HG03378 (cell line): ENCODE measurements around the gene ZMYM3.
A peak's percentile ranks its signal among the peaks of the same experiment; 100 is the strongest.
"Not testable (repeated sequence)": the region's sequence is repeated elsewhere in the genome, so short reads cannot be mapped to it uniquely, and the experiment has no call there.

Source experiments
- ATAC-seq: cut with Tn5 transposase; IDR thresholded peaks from one replicate; pipeline ENCODE4 v1.9.1; 2021; ENCODE audit warnings: mild to moderate bottlenecking, moderate library complexity; ENCODE audit not compliant: unreplicated experiment

The ZMYM3 gene

DNA sequence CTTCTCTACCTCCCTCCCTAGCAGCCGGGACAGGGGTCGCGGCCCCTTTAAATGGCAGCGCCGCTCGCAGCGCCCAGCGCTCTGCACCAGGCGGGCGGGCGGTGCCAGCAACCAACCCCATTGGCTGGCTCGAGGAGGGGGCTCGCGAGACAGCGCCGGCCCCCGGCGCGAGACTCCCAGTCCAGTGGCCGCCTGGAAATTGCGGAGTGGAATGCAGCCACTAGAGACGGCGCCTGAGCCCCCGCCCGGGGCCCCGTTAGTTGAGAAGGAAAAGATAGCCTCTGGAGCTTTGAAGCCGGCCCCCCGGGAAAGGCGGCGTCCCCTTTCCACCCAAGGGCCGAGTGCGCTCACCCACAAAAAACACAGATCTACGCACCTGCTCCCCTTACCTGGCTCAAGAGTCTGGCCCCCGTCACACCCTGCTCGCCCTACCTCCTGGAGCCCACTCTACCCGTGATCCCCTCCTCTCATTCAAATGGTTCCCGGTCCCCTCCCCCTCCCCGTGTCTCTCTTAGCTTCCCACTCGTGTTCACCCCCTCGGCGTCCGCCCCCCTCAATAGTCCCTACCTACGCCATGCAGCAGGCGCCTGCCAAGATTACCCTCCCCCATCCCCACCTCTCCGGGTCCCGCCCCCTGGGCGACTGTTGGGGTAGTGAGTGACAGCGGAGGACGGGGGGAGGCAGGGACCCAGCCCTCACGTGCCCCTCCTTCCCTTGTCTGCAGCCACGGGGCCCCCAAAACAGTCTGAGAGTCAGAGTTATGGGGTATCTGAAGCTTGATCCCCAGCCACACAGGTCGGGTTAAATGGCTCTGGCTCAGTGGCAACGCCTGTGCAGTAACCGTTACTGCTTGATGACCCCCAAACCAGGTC is at the start of gene ZMYM3:
Gene ZMYM3 (minus strand): TSS at position 49 of the 872 bp plus-strand sequence. CDS start 885 bp downstream, outside the sequence.
- peak; percentile 61 for ATAC-seq

DNA sequence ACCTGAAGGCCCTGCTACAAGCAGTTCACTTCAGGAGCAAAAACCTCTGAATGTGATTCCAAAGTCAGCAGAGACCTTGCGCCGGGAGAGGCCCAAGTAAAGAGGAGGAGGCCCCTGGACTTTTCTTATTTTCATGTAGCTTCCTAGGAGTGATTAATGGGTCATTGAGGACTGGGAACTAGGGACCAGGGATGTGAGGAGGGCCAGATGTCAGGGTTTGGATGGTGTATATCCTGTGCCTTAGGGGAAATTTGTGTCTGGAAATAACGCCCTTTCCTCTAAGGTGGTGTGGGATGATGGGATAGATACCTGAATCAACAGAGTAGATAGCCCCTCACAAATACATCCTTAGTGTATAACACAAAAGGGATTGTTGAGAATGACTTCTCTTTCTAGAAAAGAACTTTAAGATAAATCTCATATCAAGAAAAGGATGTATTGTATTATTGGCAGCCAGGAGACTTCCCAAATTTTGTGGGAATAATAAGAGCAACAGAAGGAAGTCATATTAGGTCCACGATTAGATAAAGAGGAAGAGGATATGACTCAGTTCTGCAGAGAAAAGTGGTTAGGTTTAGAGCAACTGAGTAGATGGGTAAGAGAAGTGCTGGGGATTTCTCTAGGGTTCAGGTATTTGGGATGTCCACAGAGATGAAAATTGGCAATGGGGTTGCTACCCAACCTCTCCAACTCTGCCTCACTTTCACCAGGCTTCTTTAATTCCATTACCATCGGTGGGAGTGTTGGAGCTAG is 48.7 kb upstream of the ZMYM3 start:
- no peak for ATAC-seq

GRCh38 chrX:71301195-71301924 is 47.4 kb upstream of the ZMYM3 start, which contains the start of gene ITGB1BP2:
ITGB1BP2 (plus strand) TSS chrX:71301750; CDS start chrX:71301807, 57 bp downstream.
- no peak for ATAC-seq

- not testable (repeated sequence) for ATAC-seq
These were observed 46.6 kb upstream of the ZMYM3 start for GRCh38 chrX:71300495-71300894.

GRCh38 chrX:71300064-71300463 is 46.1 kb upstream of the ZMYM3 start:
- not testable (repeated sequence) for ATAC-seq

DNA sequence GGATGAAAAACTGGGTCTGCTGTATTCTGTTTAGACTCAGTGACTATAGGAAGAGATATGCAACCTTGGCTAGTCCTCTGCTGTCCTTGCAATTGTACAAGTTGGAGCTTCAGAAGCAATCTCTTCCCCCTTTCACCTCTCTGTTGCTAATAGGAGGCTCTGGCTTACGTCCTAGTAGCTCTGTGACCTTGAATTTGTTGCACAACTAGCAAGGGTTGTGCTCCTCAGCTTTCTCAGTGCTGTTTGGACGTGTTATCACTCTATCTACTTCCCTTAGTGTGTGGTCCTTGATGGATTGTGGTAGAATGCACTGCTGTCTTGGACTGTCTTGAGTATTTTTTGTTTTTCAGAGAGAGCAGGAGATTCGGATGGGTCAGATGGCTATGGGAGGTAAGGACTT is 44.2 kb upstream of the ZMYM3 start:
- no peak for ATAC-seq

GRCh38 chrX:71296806-71297205 is 42.9 kb upstream of the ZMYM3 start:
- no peak for ATAC-seq

GRCh38 chrX:71292669-71293365 is 38.9 kb upstream of the ZMYM3 start:
- ATAC-seq: no peak

DNA sequence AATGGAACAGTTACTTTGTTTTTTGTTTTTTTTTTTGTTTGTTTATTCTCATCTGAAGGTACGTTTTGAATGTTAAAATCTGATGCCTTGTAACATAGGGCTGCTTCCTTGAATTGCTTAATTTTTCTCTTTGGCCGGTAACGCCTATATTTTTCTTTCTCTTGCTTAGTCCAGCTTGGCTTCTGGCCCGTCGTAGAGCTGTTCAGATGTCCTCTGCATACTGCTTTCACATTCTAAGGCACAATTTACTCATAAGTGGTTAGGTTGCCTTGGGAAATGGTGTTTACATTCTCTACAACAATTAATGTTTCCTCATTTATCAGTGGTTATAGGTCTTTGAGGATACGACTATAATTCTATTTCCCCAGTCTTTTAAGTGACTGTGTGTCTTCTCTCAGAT is 37.4 kb upstream of the ZMYM3 start:
- no peak for ATAC-seq

- ATAC-seq: no peak
These were observed 32.0 kb upstream of the ZMYM3 start for GRCh38 chrX:71285929-71286328.

- peak; percentile 90 for ATAC-seq
These were observed 29.6 kb upstream of the ZMYM3 start, which contains the start of gene NONO for GRCh38 chrX:71283403-71284143. NONO (plus strand) TSS chrX:71283635; CDS start chrX:71290638, 7,003 bp downstream.

DNA sequence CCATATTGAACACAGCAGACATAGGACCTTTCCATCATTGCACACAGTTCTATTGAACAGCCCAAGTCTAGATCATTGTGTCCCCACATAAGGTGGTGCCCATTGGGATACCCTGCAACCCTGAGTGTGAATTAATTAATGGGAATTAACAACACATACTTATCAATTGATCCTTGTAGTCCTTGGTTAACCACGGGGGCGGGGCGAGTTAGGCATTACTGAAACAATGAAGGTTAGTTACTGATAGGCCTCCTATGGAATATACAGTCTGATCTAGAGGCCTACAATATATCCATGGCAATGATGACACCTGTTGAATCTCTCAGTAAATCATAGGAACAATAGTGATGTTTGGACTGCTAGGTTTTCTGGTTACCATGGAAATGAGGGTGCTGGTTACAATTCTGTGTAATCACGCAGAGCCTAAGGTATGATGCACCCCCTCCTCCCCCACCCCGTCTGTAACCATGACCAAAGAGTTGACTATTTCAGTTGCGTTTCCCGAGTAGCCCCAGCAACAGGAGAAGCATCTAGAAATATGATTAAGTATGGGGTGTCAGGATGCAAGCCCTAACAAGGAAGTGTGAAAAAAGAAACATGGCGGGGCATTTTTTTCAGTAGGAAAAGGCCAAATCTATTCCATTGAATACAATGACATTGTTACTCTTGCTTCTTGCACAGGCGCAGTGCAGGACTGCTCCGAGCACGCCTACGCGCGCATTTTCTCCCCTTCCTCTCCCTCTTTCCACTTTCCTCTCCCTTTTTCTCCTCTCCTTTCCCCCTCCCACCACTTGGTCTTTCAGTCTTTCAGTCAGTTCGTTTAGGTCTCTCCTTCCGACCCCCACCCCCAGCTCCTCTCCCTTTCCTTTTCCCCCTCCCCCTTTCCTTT is 28.8 kb upstream of the ZMYM3 start:
- peak; percentile 22 for ATAC-seq

GRCh38 chrX:71281300-71281699 is 27.4 kb upstream of the ZMYM3 start:
- ATAC-seq: not testable (repeated sequence)

DNA sequence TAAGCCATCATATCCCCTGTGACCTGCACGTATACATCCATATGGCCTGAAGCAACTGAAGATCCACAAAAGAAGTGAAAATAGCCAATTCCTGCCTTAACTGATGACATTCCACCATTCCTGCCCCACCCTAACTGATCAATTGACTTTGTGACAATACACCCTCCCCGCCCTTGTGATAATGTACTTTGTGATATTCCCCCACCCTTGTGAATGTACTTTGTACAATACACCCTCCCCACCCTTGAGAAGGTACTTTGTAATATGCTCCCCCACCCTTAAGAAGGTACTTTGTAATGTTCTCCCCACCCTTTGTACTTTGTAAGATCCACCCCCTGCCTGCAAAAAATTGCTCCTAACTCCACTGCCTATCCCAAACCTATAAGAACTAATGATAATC is 18.4 kb upstream of the ZMYM3 start:
- not testable (repeated sequence) for ATAC-seq

DNA sequence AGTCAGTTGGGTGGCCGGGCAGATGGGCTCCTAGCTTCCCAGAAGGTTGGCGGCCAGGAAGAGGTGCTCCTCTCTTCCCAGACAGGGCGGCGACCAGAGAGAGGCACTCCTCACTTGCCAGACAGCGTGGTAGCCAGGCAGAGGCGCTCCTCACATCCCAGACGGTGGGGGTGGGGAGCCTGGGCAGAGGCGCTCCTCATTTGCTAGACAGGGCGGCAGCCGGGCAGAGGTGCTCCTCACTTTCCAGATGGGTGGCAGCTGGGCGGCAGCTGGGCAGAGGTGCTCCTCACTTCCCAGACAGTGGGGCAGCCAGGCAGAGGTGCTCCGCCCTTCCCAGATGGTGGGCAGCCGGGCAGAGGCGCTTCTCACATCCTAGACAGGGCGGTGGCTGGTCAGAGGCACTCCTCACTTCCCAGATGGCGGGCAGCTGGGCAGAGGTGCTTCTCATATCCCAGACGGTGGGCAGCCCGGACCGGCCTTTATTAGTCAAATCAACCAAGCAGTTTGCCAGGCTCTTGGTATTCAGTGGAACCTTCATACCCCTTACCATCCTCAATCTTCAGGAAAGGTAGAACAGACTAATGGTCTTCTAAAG is 16.0 kb upstream of the ZMYM3 start:
- no peak for ATAC-seq

DNA sequence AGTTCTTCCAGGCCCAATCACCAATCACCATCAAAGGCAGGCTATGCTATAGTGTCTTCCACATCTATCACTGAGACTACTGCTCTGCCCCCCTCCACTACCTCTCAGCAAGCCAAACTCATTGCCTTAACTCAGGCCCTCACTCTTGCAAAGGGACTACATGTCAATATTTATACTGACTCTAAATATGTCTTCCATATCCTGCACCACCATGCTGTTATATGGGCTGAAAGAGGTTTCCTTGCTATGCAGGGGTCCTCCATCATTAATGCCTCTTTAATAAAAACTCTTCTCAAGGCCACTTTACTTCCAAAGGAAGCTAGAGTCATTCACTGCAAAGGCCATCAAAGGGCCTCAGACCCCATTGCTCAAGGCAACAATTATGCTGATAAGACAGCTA is 14.7 kb upstream of the ZMYM3 start:
- ATAC-seq: not testable (repeated sequence)

DNA sequence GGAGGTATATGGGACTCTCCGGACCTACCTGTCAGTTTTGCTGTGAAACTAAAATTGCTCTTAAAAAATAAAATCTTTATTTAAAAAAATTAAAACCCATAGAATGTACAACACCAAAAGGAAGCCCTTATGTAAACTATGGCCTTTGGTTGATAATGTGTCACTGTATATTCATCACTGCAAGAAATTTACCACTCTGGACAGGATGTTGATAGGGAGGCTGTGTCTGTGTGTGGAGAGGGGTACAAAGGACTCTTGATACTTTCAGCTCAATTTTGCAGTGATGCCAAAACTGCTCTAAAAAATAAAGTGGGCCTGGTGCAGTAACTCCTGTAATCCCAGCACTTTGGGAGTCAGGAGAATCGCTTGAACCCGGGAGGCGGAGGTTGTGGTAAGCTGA is 2.9 kb upstream of the ZMYM3 start:
- no peak for ATAC-seq

- no peak for ATAC-seq
These were observed 2.1 kb upstream of the ZMYM3 start for GRCh38 chrX:71256051-71256450.
